HepG2 (cell line): Measurements from ENCODE around the gene GZF1. TPM values are rescaled to one million over a fixed set of nuclear protein-coding genes. Genes with fewer than 3 reads are reported as not detected.

Experiments used
- CAMTA2 ChIP-seq: sonication (generic); formaldehyde crosslinking; IDR thresholded peaks from 2 replicates; pipeline ENCODE4 v1.4.0; 2020; ENCODE audit warnings: mild to moderate bottlenecking, missing genetic modification reagents, borderline replicate concordance
- HINFP ChIP-seq: sonication (generic); formaldehyde crosslinking; IDR thresholded peaks from 2 replicates; pipeline ENCODE4 v1.4.0; 2020; ENCODE audit warnings: low read depth, mild to moderate bottlenecking, missing genetic modification reagents
- KDM6A ChIP-seq: IDR thresholded peaks from 2 replicates; pipeline ENCODE4 v1.6.1; 2016; ENCODE audit warnings: low read depth
- KLF16 ChIP-seq, 2 experiments: sonication (generic) in 1 of 2; formaldehyde crosslinking in 1 of 2; IDR thresholded peaks; 2 replicates each; pipeline versions ENCODE4 v1.6.1 to v1.8.0; 2016 to 2023; ENCODE audit warnings: missing genetic modification reagents in 2 of 2, missing compliant biosample characterization in 1 of 2
- MBNL3 ChIP-seq: fragments of 250-450 bp; sonication (Bioruptor Pico); conservative IDR thresholded peaks from 2 replicates; pipeline ENCODE4 v1.8.0; 2022; ENCODE audit warnings: mild to moderate bottlenecking, inconsistent platforms
- MLLT10 ChIP-seq: sonication (generic); formaldehyde crosslinking; IDR thresholded peaks from 2 replicates; pipeline ENCODE4 v1.4.0; 2020; ENCODE audit warnings: missing genetic modification reagents
- PHF5A ChIP-seq: IDR thresholded peaks from one replicate; pipeline ENCODE4 v1.6.1; 2018; ENCODE audit warnings: low read depth, missing genetic modification reagents; ENCODE audit not compliant: unreplicated experiment
- PPARG ChIP-seq: conservative IDR thresholded peaks from 2 replicates; pipeline ENCODE4 v1.6.1; 2016; ENCODE audit warnings: missing biosample characterization, missing genetic modification reagents
- PTBP1 ChIP-seq: fragments of 200-400 bp; formaldehyde crosslinking; IDR thresholded peaks from 2 replicates; pipeline ENCODE4 v1.6.1; 2018; ENCODE audit warnings: low read length, low read depth; ENCODE audit not compliant: poor library complexity, severe bottlenecking
- SAP130 ChIP-seq: IDR thresholded peaks from 2 replicates; pipeline ENCODE4 v1.6.1; 2016; ENCODE audit warnings: low read depth
- SP140L ChIP-seq: sonication (generic); formaldehyde crosslinking; IDR thresholded peaks from 2 replicates; pipeline ENCODE4 v1.4.0; 2020; ENCODE audit warnings: missing genetic modification reagents, borderline replicate concordance
- SRSF4 ChIP-seq: fragments of 200-400 bp; formaldehyde crosslinking; IDR thresholded peaks from one replicate; pipeline ENCODE4 v1.6.1; 2018; ENCODE audit warnings: mild to moderate bottlenecking, low read depth, low read length, moderate library complexity; ENCODE audit not compliant: poor library complexity, severe bottlenecking
- WIZ ChIP-seq: sonication (generic); formaldehyde crosslinking; IDR thresholded peaks from 2 replicates; pipeline ENCODE4 v1.5.1; 2020; ENCODE audit warnings: mild to moderate bottlenecking, missing genetic modification reagents
- YEATS4 ChIP-seq: sonication (generic); formaldehyde crosslinking; IDR thresholded peaks from 2 replicates; pipeline ENCODE4 v1.4.0; 2020; ENCODE audit warnings: missing genetic modification reagents, borderline replicate concordance
- YY1 ChIP-seq: IDR thresholded peaks from 2 replicates; pipeline ENCODE4 v1.6.1; 2011; ENCODE audit warnings: low read length, low read depth, moderate library complexity, mild to moderate bottlenecking; ENCODE audit not compliant: insufficient read depth, insufficient replicate concordance
- ZBTB43 ChIP-seq: sonication (generic); formaldehyde crosslinking; conservative IDR thresholded peaks from 2 replicates; pipeline ENCODE4 v1.4.0; 2020; ENCODE audit warnings: missing genetic modification reagents
- ZKSCAN5 ChIP-seq: sonication (generic); formaldehyde crosslinking; IDR thresholded peaks from 2 replicates; pipeline ENCODE4 v1.5.1; 2020; ENCODE audit warnings: mild to moderate bottlenecking, missing genetic modification reagents
- ZNF235 ChIP-seq: sonication (generic); formaldehyde crosslinking; IDR thresholded peaks from 2 replicates; pipeline ENCODE4 v1.8.1; 2023; ENCODE audit warnings: mild to moderate bottlenecking, missing genetic modification reagents, borderline replicate concordance
- ZNF687 ChIP-seq: sonication (generic); formaldehyde crosslinking; IDR thresholded peaks from 2 replicates; pipeline ENCODE4 v1.5.1; 2020; ENCODE audit warnings: mild to moderate bottlenecking, missing genetic modification reagents, moderate library complexity
- ZSCAN21 ChIP-seq: sonication (generic); formaldehyde crosslinking; IDR thresholded peaks from 2 replicates; pipeline ENCODE4 v1.8.0; 2022; ENCODE audit warnings: mild to moderate bottlenecking, missing genetic modification reagents, moderate library complexity, borderline replicate concordance
- ZSCAN22 ChIP-seq: sonication (generic); formaldehyde crosslinking; IDR thresholded peaks from 2 replicates; pipeline ENCODE4 v1.4.0; 2020; ENCODE audit warnings: mild to moderate bottlenecking, missing genetic modification reagents
- ZZZ3 ChIP-seq: sonication (generic); formaldehyde crosslinking; IDR thresholded peaks from 2 replicates; pipeline ENCODE4 v1.4.0; 2020; ENCODE audit warnings: missing genetic modification reagents, mild to moderate bottlenecking, borderline replicate concordance
- polyA plus RNA-seq, 8 experiments: library from polyadenylated mRNA; depleted of rRNA in 3 of 8; stranded (reverse) in 7 of 8; unstranded in 1 of 8; fragments of >200 nt; fragmentation: Illumina TruSeq in 4 of 8; extraction: Trizol in 4 of 8; gene quantifications; 2 replicates each; pipeline versions ENCODE4 v1.2.1 to v1.2.3, GENCODE V29; 2011 to 2016; ENCODE audit warnings: low read depth in 4 of 8, missing spikeins in 1 of 8, mixed read lengths in 1 of 8; ENCODE audit not compliant: insufficient read depth in 1 of 8
- total RNA-seq, 5 experiments: library from RNA; depleted of rRNA; stranded (reverse); fragments of >200 nt; fragmentation: Illumina TruSeq; extraction: Trizol; gene quantifications; 2 replicates each; pipeline ENCODE4 v1.2.3, GENCODE V29; 2016; ENCODE audit warnings: low read depth in 1 of 5

GZF1 gene
- total and polyA plus RNA-seq, 2 of the 13 experiments (the other 11 are each of a cell fraction or from before 2014, with no cell fraction given): 16.9 to 26.0 TPM

GRCh38 chr20:23361476-23362391 lies at the start of gene GZF1 (continued):
- TF ChIP-seq KDM6A (CRISPR knock-in tag) (peak; percentile 39; the same call in 1 of the 2 replicates), ZNF687 (CRISPR knock-in tag) (peak; percentile 97), ZBTB43 (CRISPR knock-in tag) (no peak; the same call in 1 of the 2 replicates), MBNL3 (no peak), ZNF235 (CRISPR knock-in tag) (peak; percentile 95; the same call in 1 of the 2 replicates), YY1 (peak; percentile 86), PHF5A (CRISPR knock-in tag) (peak; percentile 66), ZSCAN21 (CRISPR knock-in tag) (peak; percentile 99), YEATS4 (CRISPR knock-in tag) (peak; percentile 99), CAMTA2 (CRISPR knock-in tag) (peak; percentile 78), SRSF4 (no peak), ZSCAN22 (CRISPR knock-in tag) (peak; percentile 67; the same call in 1 of the 2 replicates), KLF16 (CRISPR knock-in tag; IDR thresholded peaks at IDR 0.05) (peak in 1 of 2 experiments; percentile 98; a peak in 2 of 4 replicates), PTBP1 (peak; percentile 70), MLLT10 (CRISPR knock-in tag) (no peak), ZKSCAN5 (CRISPR knock-in tag) (0 out of 2 replicates have a peak, but pooled peaks have one; percentile 80), WIZ (peak; percentile 90), HINFP (CRISPR knock-in tag) (no peak; the same call in none of the 2 replicates), PPARG (CRISPR knock-in tag) (peak; percentile 72), SAP130 (CRISPR knock-in tag) (peak; percentile 99), ZZZ3 (peak; percentile 99), SP140L (CRISPR knock-in tag) (no peak; the same call in 1 of the 2 replicates)
